NOMO-1 (cell line): ENCODE data around the gene WHRN.

Experiments
- DNase-seq, 2 experiments: peaks; one replicate each; lab custom pipeline; 2025; ENCODE audit not compliant: unreplicated experiment in 2 of 2; lab: John Stamatoyannopoulos, UW

Gene WHRN

GRCh38 chr9:114404531-114404930, 100.7 kb downstream of the WHRN start:
- DNase-seq: no peak

- DNase-seq: no peak
Measured at GRCh38 chr9:114403153-114403756, 102.0 kb downstream of the WHRN start.

- no peak for DNase-seq
Measured at GRCh38 chr9:114401344-114401743, 103.9 kb downstream of the WHRN start.

GRCh38 chr9:114400772-114401171, 104.5 kb downstream of the WHRN start:
- DNase-seq: no peak

- no peak for DNase-seq
Measured at GRCh38 chr9:114400219-114400618, 105.1 kb downstream of the WHRN start.

GRCh38 chr9:114399381-114399780, 105.9 kb downstream of the WHRN start:
- no peak for DNase-seq

- peak; percentile 92 to 98 for DNase-seq
Measured at GRCh38 chr9:114397848-114398605, 107.2 kb downstream of the WHRN start.

DNA sequence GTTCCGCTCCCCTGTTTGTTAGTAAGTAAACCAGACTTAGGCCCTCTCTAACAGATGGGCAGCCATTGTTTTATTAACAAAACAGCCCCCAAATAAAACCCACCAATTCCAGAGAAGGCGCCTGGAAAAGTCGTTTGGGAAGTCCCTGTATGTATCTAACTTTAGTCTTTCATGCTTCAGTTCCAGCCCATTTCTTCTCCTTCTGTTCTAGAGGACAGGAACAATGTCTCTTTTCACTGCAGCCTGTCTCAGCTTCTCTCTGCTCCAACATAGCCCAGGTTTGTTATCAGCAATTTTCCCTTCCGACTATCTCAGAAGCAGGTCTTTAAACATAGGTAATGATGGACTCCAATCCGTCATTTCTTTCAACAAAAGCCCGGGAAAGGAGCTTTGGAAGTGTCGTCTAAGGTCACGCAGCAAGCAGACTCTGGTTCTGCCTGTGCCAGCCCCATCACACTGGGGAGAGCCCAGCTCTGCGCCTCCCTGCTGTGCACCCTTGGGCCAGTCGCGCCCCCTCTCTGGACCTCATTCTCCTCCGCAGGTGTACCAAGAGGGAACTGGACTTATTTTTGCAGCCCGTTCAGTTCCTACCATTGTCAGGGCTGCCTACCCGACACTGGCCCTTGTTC, 107.9 kb downstream of the WHRN start:
- no peak for DNase-seq

GRCh38 chr9:114396558-114397218, 108.6 kb downstream of the WHRN start:
- no peak for DNase-seq

GRCh38 chr9:114395768-114396167, 109.5 kb downstream of the WHRN start:
- DNase-seq: no peak

- no peak for DNase-seq
Measured at GRCh38 chr9:114395334-114395617, 110.0 kb downstream of the WHRN start.

- no peak for DNase-seq
Measured at GRCh38 chr9:114394523-114395333, 110.5 kb downstream of the WHRN start.

DNA sequence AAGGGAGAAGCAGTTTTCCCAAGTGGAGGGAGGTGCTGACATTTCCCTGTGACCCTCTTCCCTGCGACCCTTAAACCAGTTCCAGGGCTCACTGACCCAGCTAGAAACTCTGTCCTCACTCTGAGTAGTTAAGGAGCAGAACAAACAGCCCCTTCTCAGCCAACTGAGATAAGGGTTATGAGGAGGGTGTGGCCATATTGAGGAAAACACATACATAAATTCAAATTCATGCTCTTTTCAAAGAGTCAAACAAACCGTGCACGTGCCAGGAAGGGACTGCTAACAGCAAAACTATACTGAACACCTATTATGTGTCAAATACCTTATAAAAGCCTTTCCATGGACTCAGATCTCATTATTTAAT, 112.5 kb downstream of the WHRN start:
- no peak for DNase-seq

GRCh38 chr9:114390952-114391351, 114.3 kb downstream of the WHRN start:
- DNase-seq: no peak

GRCh38 chr9:114389612-114390368, 115.5 kb downstream of the WHRN start:
- no peak for DNase-seq

GRCh38 chr9:114388764-114389375, 116.4 kb downstream of the WHRN start:
- no peak for DNase-seq

- DNase-seq: no peak
Measured at GRCh38 chr9:114388357-114388682, 117.0 kb downstream of the WHRN start.

GRCh38 chr9:114387680-114388356, 117.5 kb downstream of the WHRN start, which contains the start of gene AKNA:
Gene AKNA (minus strand): TSS chr9:114387982. CDS start chr9:114381333, 6,649 bp downstream.
- DNase-seq: peak; percentile 55 to 69
